Measurements from ENCODE around the gene MKLN1.
A peak's percentile ranks its signal among the peaks of the same experiment; 100 is the strongest.

The MKLN1 gene

DNA sequence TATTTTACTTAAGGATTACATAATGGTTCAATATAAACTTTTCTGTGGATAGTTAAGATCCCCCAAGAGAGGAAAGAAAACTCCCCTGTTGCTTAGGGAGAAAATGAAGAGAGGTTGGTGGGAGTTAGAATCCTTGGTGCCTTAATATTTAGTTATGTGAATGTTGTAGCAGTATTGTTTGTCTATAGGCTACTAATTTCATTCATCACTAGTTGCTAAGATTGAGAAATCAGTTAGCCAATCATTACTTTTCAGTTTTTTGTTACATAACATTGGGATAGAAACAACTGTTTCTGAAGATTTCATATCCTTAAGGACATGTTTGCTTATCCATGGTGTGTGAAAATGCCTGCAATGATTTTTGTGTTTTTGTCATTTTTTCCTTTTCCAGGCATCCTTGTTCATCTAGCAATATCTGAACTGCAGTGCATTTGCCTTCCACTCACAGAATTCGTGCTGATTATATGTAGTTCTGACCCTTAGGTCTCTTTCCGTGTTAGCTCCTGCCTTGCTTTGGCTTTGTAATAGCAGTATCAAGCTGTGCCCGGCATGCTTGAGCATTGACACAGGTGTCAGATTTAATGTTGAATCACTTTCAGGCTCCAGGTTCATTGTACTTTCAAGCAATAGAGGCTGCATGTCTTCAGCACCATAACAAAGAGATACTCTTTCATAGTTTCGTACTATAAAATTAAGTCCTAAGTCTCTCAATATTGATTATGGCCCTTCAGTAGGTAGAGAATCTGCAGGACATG is 143.8 kb downstream of the MKLN1 start:
- Histone ChIP-seq H3K27ac (peak overlapping the region in 1 of 2 donors; percentile 83), H3K4me3 (no peak overlapping the region)
- TF ChIP-seq CTCF (IDR thresholded peaks at IDR 0.05), result no peak
- no peak for DNase-seq (ENCODE audit: low spot score)

DNA sequence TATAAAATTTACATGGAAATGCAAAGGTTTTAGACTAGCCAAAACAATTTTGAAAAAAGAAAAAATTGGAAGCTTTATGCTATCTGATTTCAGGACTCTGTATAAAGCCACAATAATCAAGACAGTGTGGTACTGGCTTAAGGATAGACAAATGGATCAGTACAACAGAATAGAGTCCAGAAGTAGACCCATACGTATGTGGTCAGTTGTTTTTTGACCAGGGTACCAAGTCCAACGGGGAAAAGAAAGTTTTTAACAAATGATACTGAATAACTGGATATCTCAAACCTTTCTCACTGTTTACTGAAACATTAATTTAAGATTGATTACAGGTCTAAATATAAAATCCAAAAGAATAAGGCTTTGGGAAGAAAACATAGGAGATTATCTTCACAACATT is 149.1 kb downstream of the MKLN1 start:
- Histone ChIP-seq H3K4me3 (no peak overlapping the region), H3K27ac (no peak overlapping the region)
- TF ChIP-seq CTCF (IDR thresholded peaks at IDR 0.05), result no peak
- no peak for DNase-seq (ENCODE audit: low spot score)

GRCh38 chr7:131480384-131481315 is 153.0 kb downstream of the MKLN1 start:
- no peak for TF ChIP-seq CTCF (IDR thresholded peaks at IDR 0.05)
- Histone ChIP-seq H3K27ac (no peak overlapping the region), H3K4me3 (no peak overlapping the region)
- no peak for DNase-seq (ENCODE audit: low spot score)

- TF ChIP-seq CTCF (IDR thresholded peaks at IDR 0.05), result no peak
- Histone ChIP-seq H3K27ac (no peak overlapping the region), H3K4me3 (no peak overlapping the region)
- DNase-seq (ENCODE audit: low spot score), result no peak
These were observed 155.1 kb downstream of the MKLN1 start for GRCh38 chr7:131482800-131483199.

DNA sequence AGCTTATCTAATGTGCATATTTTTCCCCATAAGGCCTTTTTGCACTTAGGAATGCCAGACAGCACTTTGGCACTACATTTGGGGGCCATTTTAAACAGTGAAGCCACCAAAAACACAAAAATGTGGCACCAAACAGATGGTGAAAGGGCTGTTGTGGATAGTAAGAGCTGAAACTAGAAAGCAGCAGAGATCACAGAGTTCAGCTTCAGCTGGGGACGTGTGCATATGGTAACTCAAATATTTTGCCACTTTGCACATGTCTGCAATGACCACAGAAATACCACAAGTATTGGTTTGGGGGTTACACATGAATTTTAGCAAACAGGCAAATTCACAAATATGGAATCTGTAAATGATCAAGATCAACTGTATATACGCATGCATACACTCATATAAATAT is 155.9 kb downstream of the MKLN1 start:
- Histone ChIP-seq H3K4me3 (no peak overlapping the region), H3K27ac (no peak overlapping the region)
- no peak for DNase-seq (ENCODE audit: low spot score)
- TF ChIP-seq CTCF (IDR thresholded peaks at IDR 0.05), result no peak

- DNase-seq (ENCODE audit: low spot score), result no peak
- Histone ChIP-seq H3K4me3 (no peak overlapping the region), H3K27ac (no peak overlapping the region)
- no peak for TF ChIP-seq CTCF (IDR thresholded peaks at IDR 0.05)
These were observed 158.7 kb downstream of the MKLN1 start for GRCh38 chr7:131486346-131486745.
